HG03064 (cell line): Measurements from ENCODE around the gene STX16.

ENCODE experiments used
- ATAC-seq: cut with Tn5 transposase; IDR thresholded peaks from one replicate; pipeline ENCODE4 v1.9.1; 2021; ENCODE audit warnings: low read depth; ENCODE audit not compliant: unreplicated experiment

Gene STX16

DNA sequence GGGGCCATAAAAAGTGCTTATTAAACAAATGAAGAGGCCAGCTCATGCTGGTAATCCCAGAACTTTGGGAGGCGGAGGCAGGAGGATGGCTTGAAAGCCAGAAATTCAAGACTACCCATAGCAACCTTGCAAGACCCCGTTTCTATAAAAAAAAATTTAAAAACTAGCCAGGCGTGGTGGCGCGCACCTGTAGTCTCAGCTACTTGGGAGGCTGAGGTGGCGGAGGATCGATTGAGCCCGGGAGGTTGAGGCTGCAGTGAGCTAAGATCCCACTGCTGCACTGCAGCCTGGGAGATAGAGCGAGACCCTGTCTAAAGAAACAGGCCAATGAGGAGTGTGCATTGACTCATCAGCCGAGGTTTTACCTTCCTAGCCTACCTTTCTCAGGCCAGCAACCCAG, 56.7 kb downstream of the STX16 start:
- ATAC-seq: no peak

DNA sequence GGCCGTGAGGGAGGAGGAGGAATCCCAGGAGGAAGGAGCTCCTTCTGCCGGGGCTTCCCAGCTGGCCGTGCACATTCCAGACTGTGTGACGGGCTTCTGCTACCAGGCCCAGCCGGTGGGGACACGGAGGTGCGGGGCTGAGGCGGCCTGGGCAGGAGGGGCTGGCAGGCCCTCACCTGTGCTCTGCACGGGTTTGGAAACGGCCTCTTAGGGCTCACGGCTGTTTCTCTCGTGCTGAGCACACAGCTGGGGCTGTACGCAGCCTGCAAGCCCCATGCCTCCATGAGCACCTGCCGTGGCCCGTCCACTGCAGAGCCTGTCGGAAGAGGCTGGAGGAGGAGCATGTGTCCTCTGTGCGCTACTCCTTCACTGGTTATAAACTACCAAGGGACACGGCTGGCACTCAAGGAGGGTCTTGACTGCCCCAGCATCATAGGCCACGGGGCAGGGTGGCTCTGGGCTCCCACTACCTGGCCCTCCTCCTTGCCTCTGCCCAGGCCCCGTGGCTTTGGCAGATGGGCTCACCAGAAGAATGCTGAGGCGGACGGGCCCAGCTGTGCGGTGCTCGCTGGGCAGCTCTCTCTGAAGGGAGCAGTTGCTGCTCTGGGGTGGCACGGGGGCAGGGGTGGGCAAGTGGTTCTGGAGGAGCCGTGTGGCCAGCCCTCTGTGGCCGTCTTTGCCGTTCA, 57.3 kb downstream of the STX16 start:
- ATAC-seq: no peak

DNA sequence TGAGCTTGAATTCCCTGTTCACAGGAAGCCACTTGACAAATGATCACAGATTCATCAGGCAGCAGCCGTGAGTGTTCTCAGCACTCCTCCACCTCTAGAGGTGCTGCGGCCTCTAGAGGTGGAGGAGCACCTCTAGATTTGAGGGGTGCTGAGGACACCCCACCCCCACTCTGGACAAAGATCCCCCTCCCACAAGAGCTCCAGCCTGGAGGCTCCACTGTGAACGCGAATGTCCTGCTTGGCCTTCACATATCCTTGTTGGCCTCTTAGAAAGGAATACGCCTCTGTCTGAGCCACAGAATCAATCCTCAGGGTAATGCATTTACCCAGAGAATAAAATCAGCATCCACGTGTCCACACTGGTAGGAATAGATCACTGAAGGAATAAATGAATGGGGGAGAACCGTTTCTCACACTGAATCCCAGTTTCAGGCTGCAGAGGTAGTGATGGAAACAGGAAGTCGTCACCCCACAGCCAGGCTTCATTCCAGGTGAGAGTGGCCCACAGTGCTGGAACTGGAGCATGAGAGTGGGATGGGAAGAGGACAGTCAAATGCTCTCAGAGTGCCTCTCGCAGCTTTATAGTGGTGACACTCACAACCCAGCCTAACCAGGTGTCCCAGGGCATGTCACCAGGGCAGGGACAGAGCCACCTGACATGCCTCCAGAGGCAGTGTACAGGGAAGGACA, 58.1 kb downstream of the STX16 start:
- no peak for ATAC-seq

DNA sequence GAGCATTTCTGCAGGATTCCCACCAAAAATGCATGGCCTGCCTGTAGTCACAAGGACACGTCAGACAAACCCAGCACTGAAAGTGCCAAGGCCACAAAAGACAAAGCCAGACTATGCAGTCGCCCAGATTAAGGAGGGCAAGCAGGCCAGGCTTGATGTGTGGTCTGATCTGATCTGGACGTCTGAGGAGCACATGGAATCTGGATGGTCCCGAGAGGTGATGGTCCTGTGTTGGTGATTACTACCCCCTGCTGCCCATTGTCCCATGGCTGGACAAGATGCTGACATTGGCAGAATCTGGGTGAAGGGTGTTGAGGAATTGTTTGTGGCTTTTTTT, 58.6 kb downstream of the STX16 start:
- no peak for ATAC-seq

DNA sequence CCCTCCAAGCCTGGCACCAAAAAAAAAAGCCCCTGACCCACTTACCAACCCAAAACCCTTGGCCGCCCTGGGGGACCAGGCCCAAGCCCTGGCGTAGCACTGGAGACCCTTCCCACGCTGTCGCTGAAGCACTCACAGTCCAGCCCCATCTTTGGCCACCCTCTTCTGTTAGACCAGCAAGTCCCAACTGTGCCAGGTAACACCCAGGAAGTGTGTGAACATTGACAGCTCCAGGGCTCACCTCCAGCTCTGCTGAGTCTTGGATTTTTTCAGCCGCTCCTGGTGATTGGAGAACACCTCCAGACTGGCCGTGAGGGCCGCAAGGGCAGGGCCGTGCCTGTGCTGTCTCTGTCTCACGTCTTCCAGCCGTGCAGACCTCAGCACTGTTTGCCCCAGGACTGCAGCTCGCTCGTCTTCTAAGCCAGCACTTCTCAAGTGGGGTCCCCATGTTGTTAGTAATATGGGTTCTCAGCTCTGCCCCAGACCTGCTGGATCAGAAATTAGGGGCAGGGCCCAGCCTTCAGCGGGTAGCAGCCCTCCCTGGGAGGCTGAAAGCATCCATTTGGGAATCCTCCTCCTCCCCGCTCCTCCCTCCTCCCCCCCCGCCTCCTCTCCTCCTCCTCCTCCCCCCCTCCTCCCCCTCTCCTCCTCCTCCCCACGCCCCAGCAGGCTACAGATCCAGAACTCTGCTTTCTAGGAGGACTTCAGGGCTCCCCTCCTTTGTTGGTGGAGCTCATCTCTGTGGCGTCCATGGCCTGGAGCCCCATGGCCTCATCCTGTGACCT, 59.6 kb downstream of the STX16 start:
- no peak for ATAC-seq

DNA sequence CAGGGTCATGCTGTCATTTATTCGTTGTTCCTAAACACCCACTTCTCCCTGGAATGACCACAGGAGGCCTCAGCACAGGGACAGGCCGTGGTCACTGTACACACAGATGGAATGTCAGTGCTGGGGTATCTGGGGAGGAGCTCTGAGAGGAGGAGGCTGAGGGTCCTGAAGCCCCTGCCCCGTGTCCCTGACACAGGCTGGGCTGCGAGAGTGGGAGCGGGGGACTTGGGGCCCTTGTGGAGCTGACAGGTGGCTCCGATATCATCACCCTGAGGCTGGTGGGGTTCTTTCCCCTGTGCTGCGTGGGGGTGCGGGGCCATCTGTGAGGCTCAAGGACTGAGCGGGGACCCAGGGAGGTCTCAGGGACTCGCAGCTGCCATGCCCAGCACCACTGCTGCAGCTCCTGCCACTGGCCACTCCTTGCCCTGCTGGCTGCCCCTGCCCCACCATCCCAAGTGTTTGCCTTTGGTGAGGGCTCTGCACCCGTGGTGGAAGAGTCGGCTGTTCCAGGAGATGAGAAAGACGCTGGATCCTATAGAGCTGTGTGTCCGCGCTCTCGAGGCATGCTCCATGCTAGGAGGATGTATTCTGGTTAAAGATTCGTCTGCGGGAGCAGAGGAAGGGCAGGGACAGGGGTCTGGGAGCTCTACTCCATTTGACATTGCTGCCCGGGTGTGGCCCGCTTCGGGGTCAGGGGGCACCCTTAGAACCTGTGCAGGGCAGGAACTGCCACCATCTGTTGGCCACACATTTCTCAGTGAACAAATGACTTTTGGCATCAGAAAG, 60.4 kb downstream of the STX16 start:
- ATAC-seq: no peak

DNA sequence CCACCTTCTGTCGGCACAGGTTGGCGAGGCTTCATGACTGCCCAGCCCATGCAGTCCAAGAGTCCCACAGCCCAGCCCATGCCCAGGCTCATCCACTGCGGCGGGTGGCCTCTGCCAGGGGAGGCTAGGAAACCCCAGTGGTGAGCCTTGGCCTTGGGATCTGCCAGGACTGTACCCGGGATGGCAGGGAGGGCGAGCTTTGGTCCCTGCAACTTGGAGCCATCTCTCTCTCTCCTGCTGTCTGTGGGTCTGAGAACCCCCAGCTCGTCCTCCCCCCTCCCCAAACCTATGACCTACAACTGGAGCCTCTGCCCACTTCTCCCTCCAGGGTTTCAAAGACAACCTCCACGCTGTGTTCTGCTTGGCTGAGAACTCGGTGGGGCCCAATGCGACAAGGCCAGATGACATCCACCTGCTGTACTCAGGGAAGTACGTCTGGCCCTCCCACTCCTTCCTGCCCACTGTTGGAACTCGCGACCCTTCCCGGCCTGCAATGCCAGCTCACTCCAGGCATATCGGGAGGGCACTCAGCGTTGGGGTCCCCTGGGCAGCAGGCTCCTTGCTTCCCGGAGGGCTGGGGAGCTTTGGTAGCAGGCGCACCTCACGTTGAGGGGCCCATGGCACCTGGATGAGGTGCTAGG, 61.2 kb downstream of the STX16 start:
- ATAC-seq: no peak

DNA sequence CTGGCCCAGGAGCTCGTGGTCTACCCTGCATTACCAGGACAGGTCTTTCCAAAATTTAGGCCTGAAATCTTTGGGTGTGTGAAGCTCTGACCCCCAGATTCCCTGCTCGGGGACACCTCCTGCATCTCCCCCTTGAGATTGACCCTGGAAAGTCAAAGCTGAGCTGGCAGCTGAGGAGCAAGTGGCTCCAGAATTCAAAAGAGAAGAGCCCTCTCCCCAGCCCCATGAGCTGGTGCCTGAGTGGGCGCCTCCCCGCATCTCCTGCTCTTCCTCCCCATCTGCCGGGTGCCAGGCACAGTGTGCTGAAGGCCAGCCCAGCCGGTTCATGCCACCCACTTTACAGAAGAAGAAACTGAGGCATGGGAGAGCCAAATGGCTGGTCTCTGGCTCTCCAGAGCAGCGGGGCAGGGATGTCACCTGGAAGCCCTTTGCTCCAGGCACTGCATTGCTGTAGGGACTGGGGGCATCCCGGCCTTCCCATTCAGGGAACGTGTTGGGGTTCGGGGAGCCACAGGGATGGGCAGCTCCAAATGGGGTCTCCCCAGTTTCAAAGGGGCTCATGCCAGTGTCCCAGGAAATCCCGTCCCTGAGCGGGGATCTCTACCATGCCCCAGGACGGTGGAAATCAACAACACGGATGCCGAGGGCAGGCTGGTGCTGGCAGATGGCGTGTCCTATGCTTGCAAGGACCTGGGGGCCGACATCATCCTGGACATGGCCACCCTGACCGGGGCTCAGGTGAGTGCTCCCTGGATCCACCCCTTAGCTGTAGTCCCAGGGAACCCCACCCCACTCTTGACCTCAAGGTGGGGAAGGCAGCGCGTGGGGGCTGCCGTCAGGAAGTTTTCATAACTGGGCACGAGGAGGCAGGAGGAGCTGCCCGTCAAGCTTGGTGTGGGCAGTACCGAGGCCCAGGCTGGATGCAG, 62.0 kb downstream of the STX16 start:
- ATAC-seq: no peak

DNA sequence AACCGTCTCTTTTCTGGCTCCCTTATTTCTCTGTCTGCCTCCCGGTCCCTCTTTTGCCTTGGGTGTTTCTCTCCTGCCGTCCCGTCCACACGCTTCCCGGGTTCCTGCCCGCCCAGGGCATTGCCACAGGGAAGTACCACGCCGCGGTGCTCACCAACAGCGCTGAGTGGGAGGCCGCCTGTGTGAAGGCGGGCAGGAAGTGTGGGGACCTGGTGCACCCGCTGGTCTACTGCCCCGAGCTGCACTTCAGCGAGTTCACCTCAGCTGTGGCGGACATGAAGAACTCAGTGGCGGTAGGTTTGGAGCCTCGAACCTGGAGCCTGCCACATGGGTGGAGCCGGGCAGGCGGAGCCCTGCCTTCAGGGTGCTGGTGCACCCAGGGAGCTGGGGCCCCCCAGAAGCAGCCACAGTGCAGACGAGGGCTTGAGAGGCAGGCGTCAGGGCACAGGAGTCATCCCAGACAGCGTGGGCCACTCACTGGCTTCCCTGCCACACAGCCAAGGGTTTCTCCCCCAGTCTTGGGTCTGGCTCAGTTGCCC, 62.8 kb downstream of the STX16 start:
- ATAC-seq: no peak

DNA sequence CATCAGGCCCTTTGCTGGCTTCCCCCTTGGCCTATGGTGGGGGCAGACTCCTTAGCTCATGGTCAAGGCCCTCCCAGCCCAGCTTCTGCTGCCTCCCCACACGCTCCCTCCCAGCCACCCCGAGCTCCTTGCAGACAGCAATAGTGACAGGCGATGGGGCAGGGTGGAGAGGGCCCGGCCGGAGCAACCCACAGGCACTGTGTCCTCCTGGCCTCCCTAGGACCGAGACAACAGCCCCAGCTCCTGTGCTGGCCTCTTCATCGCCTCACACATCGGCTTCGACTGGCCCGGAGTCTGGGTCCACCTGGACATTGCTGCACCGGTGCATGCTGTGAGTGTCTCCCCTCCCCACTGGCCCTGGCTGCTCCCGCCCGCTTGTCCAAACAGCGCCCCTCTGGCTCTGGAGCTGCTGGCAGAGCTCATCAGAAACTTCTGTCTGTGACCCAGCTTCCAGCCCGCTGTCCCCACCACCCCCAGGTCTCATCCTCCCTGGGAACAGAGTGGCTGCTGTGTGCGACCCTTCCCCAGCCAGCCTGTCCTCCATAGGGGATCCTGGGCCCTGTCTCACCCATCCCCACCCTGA, 63.3 kb downstream of the STX16 start:
- no peak for ATAC-seq

DNA sequence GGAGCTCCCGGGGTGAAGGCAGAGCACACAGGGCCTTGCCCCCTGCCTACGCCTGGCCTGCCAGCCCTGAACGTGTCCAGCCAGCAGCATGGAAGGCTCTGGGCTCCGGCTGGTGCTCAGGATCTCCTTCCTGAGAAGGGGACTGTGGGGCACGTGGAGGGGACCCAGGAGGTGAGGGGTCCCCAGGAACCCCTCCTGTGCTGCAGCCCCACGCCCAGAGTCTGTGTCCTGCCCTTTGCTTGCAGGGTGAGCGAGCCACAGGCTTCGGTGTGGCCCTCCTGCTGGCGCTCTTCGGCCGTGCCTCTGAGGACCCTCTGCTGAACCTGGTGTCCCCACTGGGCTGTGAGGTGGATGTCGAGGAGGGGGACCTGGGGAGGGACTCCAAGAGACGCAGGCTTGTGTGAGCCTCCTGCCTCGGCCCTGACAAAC, 63.9 kb downstream of the STX16 start:
- no peak for ATAC-seq

DNA sequence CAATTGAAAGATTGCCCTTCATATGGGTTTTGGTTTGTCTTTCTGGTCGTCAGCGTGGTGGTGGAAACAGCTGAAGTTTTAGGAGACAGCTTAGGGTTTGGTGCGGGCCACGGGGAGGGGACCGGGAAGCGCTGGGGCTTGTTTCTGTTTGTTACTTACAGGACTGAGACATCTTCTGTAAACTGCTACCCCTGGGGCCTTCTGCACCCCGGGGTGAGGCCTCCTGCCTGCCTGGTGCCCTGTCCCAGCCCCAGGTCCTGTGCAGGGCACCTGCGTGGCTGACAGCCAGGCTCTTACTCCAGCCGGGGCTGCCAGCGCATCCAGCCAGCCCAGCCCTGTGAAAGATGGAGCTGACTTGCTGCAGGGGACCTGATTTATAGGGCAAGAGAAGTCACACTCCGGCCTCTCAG, 64.3 kb downstream of the STX16 start:
- no peak for ATAC-seq

DNA sequence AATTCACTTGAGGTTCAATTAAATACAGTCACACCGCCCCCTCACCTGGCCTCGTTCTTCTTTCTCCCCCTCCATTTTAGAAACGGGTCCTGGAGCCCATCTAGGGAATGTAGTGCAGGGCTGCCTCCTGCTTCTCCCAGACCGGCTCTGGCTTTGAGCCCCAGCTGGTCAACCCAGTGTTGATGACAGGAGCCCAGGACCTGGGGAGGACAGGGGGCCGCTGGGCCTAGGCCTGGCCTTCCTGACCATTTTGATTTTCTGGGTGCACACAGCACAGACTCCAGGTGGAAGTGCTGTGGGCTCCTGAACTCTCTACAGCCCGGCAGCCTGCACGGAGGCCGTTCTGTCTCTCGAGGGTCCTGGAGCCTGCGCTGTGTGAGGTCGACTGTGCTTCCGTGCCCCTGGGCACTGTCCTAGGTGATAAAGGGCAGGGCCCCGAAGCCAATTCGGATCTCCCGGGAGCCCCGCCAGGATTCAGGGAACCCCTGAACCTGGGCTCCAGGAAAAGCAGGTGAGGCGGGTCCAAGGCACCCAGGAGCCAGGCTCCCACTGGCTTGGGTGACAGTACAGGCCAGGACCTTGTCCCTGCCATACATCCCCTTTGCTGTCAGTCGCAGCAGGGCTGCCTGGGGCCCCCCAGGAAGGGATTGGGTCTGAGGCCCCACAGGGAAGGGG, 64.9 kb downstream of the STX16 start:
- ATAC-seq: no peak

DNA sequence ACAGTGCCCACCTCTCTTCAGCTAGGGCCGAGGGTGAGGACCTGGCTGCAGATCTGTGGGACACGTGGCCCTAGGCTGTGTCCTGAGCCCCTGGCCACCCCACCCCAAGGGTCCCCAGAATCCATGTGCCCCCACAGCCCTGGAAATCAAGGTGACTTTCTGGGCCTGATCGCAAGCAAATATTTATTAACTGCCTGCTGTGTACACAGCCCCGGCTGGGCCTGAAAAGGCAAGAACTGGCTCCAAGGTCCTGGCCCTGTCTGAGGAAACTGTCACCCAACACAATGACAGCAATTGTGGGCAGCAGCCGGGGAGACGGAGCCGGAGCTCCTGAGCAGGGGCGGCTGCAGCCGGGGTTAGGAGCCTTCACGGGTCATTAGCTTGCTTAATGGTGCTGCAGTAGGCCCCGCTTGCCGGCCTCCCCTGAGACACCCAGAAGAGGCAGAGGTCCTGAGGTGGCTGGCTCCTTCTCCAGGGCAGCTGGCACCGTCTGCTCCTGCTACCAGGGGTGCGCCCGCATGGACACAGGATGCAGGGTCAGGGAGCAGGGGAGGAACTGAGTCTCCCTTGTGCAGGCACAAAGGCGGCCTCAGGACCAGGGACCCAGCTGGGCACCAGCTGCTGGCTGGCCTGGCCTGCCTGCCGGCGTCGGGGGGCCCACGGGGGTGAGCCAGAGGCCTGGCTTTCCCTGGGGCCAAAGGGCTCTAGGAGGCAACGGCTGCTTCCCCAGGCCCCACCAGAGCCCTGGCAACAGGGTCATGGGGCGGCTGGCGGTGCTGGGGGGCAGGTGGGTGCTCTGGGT, 65.6 kb downstream of the STX16 start:
- no peak for ATAC-seq

DNA sequence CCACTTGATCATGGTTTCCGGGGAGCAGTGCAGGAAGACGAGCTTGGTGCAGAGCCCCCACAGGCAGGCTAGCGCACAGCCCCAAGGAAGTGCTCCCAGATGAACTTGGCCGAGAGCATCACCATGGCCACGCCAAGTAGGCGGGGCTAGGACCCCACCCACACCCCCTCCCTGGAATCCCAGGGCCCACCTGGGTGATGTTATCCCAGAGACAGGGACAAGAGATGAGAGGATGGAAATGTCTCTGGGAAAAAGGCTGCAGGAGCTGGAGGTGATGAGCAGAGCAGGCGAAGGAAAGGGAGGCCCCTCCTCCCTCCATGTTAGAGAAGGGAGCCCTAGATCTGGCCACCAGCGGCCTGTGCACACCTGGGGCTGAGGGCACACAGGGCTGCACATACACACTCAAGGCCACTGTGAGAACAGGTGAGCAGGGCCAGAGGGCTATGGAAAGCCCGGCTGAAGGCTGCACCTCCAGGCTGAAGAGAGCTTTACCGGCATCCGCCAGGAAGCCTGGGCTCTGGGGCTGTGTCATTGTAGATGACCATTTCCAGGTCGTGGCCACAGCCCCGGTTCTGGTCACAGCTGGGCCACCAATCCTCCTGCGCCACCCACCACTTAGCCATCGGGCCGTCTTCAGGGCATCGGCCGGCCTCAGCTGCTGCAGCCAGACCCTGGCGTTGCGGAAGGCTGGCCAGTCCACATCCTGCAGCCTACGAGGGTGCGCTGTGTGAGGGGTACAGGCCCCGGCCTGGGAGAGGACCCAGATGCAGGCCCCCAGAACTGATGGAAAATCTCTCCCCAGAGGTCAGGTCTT, 66.4 kb downstream of the STX16 start:
- ATAC-seq: no peak

DNA sequence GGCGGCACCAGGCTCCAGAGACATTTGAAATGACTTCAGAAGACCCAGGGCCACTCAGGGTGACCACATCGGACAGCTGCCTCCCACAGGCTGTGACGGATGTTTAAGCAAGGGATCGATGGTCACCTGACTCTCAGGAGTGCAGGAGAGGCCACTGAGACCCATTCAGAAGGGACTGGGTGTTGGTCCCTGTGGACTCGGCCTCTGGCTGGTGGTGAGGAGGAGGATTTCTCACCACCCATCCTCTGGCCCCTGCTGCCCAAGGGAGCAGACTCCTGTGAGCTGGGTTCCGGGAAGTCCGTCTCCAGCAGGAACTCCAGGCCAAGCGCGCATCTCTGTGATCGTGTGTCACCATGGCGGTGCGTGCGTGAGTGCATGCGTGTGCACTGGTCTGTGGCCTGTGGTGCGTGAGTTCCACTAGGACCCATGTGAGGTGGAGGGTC, 67.1 kb downstream of the STX16 start:
- no peak for ATAC-seq

DNA sequence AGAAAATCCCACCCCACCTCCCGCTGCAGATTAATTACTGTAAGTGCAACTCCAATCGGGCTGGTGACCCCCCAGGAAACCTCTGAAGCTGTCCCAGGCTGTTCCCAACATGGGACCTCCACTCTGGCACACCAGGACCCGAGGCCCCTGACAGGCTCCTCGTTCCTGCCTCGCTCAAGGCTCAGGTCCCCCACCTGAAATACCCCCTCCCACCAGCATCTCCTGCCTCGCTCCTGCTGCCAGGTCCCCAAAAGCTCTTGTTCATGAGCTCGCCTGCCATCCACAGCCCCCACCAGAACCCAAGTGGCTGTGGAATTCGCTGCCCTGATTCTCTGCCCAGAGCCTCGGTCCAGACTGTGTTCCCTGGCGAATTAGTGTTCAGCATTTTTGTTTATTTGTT, 67.6 kb downstream of the STX16 start:
- ATAC-seq: no peak
